PC-3 (cell line): ENCODE results near the gene CAMSAP1. TPM values are rescaled to one million over a fixed set of nuclear protein-coding genes. Genes with fewer than 3 reads are reported as not detected.

Experiments
- ATAC-seq: fragments of 200-7000 bp; cut with Tn5 transposase; 2 replicates; pipeline ENCODE4 v1.9.1; 2020; ENCODE audit warnings: mild to moderate bottlenecking, moderate library complexity
- BruUV-seq: library from RNA; stranded (reverse); fragments of 400-500 nt; replicated peaks from 2 replicates; lab custom pipeline; 2021; lab: Mats Ljungman, UMichigan
- CTCF ChIA-PET: fragments of 300-600 bp; sonication (Branson Sonifier 250); formaldehyde crosslinking; loops from one replicate; lab custom pipeline; 2022; ENCODE audit warnings: antibody characterized with exemption; lab: Charles Lee
- POLR2A ChIA-PET: fragments of 300-600 bp; sonication (Branson Sonifier 250); formaldehyde crosslinking; loops from one replicate; lab custom pipeline; 2022; ENCODE audit warnings: antibody characterized with exemption; ENCODE audit not compliant: unreplicated experiment; lab: Charles Lee
- DNase-seq: peaks from one replicate; pipeline ENCODE4 v3.0.0-alpha.2; 2015
- H2AFZ ChIP-seq: fragments of 300-600 bp; sonication (generic); 2 replicates; pipeline ENCODE4 v1.6.0; 2016; ENCODE audit warnings: antibody characterized with exemption, low read length
- H3F3A ChIP-seq: fragments of 300-600 bp; sonication (generic); one replicate; pipeline ENCODE4 v1.6.0; 2017; ENCODE audit warnings: antibody characterized with exemption, low read length, control low read depth, mild to moderate bottlenecking; ENCODE audit not compliant: unreplicated experiment
- H3K27ac ChIP-seq: fragments of 300-600 bp; sonication (generic); 2 replicates; pipeline ENCODE4 v1.5.1; 2016; ENCODE audit warnings: mild to moderate bottlenecking, low read length
- H3K27me3 ChIP-seq: fragments of 300-600 bp; sonication (generic); 2 replicates; pipeline ENCODE4 v1.6.1; 2016; ENCODE audit warnings: low read length, mixed read lengths
- H3K36me3 ChIP-seq: fragments of 300-600 bp; sonication (generic); 2 replicates; pipeline ENCODE4 v1.6.1; 2016; ENCODE audit warnings: low read depth, mixed run types, low read length, mixed read lengths
- H3K4me1 ChIP-seq: fragments of 300-600 bp; sonication (generic); 2 replicates; pipeline ENCODE4 v1.5.1; 2016; ENCODE audit warnings: low read length; ENCODE audit not compliant: insufficient read depth
- H3K4me2 ChIP-seq: fragments of 300-600 bp; sonication (generic); 2 replicates; pipeline ENCODE4 v1.6.0; 2016; ENCODE audit warnings: low read length
- H3K4me3 ChIP-seq: fragments of 300-600 bp; sonication (generic); 2 replicates; pipeline ENCODE4 v1.5.1; 2016; ENCODE audit warnings: mild to moderate bottlenecking, low read length, mixed read lengths
- H3K79me2 ChIP-seq: fragments of 300-600 bp; sonication (generic); 2 replicates; pipeline ENCODE4 v1.6.1; 2017; ENCODE audit warnings: low read length, mixed read lengths
- H3K9ac ChIP-seq: fragments of 300-600 bp; sonication (generic); 2 replicates; pipeline ENCODE4 v1.6.0; 2016; ENCODE audit warnings: mild to moderate bottlenecking, low read length
- H3K9me2 ChIP-seq: fragments of 300-600 bp; sonication (generic); replicated peaks from 2 replicates; pipeline ENCODE4 v1.6.1; 2016; ENCODE audit warnings: mixed run types, low read length, mixed read lengths
- H3K9me3 ChIP-seq: fragments of 300-600 bp; sonication (generic); 2 replicates; pipeline ENCODE4 v1.6.1; 2016; ENCODE audit warnings: low read length, mixed read lengths
- H4K20me1 ChIP-seq: fragments of 300-600 bp; sonication (generic); 2 replicates; pipeline ENCODE4 v1.6.1; 2016; ENCODE audit warnings: low read length, mixed read lengths
- EZH2 ChIP-seq: fragments of 300-600 bp; sonication (generic); IDR thresholded peaks from one replicate; pipeline ENCODE4 v1.6.1; 2017; ENCODE audit warnings: antibody characterized with exemption, mild to moderate bottlenecking, low read length; ENCODE audit not compliant: unreplicated experiment
- EZH2phosphoT487 ChIP-seq: fragments of 300-600 bp; sonication (generic); IDR thresholded peaks from 2 replicates; pipeline ENCODE4 v1.6.1; 2018; ENCODE audit warnings: mild to moderate bottlenecking, antibody characterized with exemption, low read length, borderline replicate concordance
- intact Hi-C: fragments of 100-400 bp; cut with micrococcal nuclease; formaldehyde crosslinking; loops from 2 replicates; pipeline ENCODE4 v1.9.0; 2023
- total RNA-seq: library from RNA; depleted of rRNA; stranded (reverse); fragments of >200 nt; gene quantifications from 2 replicates; pipeline ENCODE4 v1.2.3, GENCODE V29; 2014
- TF ChIP-seq, protein P1 (sequence below): fragments of 300-600 bp; sonication (generic); conservative IDR thresholded peaks from 2 replicates; pipeline ENCODE4 v1.5.1; 2017; ENCODE audit warnings: antibody characterized with exemption, low read depth, mild to moderate bottlenecking, low read length

Gene CAMSAP1
- total RNA-seq, 1 experiment from 2014 or later = 16.4 TPM

DNA sequence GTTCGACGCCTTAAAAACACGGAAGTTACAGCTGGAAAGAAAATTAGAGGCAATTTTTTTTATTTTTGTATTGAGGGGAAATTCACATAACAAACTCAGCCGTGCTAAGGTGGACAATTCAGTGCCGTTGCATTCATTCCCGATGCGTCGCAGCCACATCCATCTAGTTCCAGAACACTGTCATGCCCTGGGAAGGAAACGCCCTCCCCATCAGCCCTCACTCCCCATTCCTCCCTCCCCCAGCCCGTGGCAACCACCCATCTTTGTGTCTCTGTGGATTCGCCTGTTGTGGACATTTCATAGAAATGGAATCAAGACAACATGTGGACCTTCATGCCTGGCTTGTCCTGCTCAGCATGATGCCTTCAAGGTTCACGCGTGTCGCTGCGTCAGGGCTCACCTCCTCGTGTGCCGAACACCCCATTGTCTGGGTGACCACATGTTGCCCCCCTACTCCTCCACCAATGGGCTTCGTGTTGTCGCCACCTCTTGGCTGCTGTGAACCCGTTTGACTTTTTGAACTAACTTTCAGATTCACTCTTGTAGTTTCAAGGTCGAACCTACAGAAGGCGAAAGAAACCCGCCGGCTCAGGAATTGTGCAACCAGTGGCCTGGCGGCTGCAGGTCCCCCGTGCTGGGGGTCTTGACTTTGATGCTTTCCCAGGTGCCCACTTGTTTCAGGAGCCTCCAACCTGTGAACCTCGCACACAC is 17.4 kb upstream of the CAMSAP1 start:
- Histone ChIP-seq H3K79me2 (no peaks in the 10 kb centered on the region), H3K36me3 (no peaks in the 10 kb centered on the region), H3K9me2 (no peaks in the 10 kb centered on the region), H3K27ac (no peak overlapping the region), H3K27me3 (no peaks in the 10 kb centered on the region), H3K9me3 (no peaks in the 10 kb centered on the region), H3K4me1 (peaks cover 17% of the 10 kb centered on the region), H2AFZ (no peak overlapping the region), H4K20me1 (no peaks in the 10 kb centered on the region), H3K4me3 (no peak overlapping the region), H3K4me2 (no peak overlapping the region), H3K9ac (no peak overlapping the region), H3F3A (no peaks in the 10 kb centered on the region)
- POLR2A ChIA-PET = no interaction called here
- intact Hi-C loops = no loop called here
- DNase-seq = no peak
- CTCF ChIA-PET = no interaction called here
- no peak for ATAC-seq
- no TSS peak for BruUV-seq
- TF ChIP-seq, protein P1, sequence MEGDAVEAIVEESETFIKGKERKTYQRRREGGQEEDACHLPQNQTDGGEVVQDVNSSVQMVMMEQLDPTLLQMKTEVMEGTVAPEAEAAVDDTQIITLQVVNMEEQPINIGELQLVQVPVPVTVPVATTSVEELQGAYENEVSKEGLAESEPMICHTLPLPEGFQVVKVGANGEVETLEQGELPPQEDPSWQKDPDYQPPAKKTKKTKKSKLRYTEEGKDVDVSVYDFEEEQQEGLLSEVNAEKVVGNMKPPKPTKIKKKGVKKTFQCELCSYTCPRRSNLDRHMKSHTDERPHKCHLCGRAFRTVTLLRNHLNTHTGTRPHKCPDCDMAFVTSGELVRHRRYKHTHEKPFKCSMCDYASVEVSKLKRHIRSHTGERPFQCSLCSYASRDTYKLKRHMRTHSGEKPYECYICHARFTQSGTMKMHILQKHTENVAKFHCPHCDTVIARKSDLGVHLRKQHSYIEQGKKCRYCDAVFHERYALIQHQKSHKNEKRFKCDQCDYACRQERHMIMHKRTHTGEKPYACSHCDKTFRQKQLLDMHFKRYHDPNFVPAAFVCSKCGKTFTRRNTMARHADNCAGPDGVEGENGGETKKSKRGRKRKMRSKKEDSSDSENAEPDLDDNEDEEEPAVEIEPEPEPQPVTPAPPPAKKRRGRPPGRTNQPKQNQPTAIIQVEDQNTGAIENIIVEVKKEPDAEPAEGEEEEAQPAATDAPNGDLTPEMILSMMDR = no peak

DNA sequence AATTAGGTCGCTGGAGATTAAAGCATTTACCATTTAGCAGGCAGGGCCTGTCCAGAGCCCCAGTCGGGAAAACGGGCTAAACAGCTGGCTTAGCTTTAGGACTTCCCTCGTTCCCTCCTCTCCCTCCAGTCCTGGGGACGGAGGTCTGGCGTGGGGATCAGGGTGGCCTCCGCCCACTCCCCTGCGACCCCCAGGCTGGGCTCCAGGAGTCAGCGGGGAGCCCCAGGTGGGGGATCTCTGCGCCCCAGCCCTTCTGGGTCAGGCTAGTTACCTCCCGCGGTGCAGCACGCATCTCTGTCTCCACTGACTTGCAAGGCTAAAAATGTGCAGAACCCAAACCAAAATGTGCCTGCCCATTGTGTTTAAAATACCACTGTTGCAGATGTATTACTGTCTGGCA is 16.2 kb upstream of the CAMSAP1 start:
- no peaks in the 10 kb centered on the region for H4K20me1 ChIP-seq
- TF ChIP-seq EZH2 (no peak), EZH2phosphoT487 (no peak)
- TF ChIP-seq, protein P1 = no peak
- no peaks in the 10 kb centered on the region for H3K9me2 ChIP-seq
- H3K9me3 ChIP-seq = no peaks in the 10 kb centered on the region
- DNase-seq = no peak
- ChIA-PET CTCF (no interaction called here), POLR2A (no interaction called here)
- H2AFZ ChIP-seq = no peak overlapping the region
- H3K4me1 ChIP-seq = peaks cover 17% of the 10 kb centered on the region
- H3K27ac ChIP-seq = no peak overlapping the region
- intact Hi-C loops = no loop called here
- no peaks in the 10 kb centered on the region for H3F3A ChIP-seq
- no TSS peak for BruUV-seq
- no peak for ATAC-seq
- no peak overlapping the region for H3K9ac ChIP-seq
- H3K79me2 ChIP-seq = no peaks in the 10 kb centered on the region
- H3K4me3 ChIP-seq = no peak overlapping the region
- no peak overlapping the region for H3K4me2 ChIP-seq
- H3K27me3 ChIP-seq = no peaks in the 10 kb centered on the region
- no peaks in the 10 kb centered on the region for H3K36me3 ChIP-seq

DNA sequence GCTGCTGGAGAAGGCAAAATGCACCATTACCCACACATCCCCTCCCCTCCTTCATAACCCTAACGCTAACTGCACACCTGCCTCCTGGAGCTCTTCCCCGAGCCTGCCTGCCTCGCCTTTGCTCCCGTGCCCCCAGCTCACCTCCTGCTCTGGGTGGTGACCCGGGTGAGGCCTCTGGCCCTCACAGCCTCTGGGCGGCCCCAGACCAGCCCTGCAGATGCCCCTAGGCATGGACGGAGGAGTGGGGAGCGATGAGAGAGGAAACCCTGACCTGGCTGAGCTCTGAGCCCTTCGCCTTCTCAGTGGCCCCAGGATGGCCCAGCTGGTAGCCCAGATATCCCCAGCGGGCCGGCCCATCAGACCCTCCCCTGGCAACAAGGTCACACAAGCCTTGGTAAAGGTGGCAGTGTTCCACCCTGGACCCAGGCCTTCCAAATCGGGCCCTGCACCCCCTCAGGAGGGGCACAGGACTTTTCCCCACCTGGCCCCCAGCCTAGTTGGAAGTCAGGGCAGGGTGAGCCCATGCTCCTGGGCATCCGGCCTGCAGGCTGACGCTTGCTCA is 14.5 kb upstream of the CAMSAP1 start:
- H3K27me3 ChIP-seq = no peaks in the 10 kb centered on the region
- H3K4me2 ChIP-seq = no peak overlapping the region
- no peak for TF ChIP-seq EZH2
- TF ChIP-seq, protein P1 = no peak
- TF ChIP-seq EZH2phosphoT487 = no peak
- no peaks in the 10 kb centered on the region for H3K9me2 ChIP-seq
- no peaks in the 10 kb centered on the region for H4K20me1 ChIP-seq
- no peak overlapping the region for H2AFZ ChIP-seq
- no peaks in the 10 kb centered on the region for H3K9me3 ChIP-seq
- no TSS peak for BruUV-seq
- H3K36me3 ChIP-seq = no peaks in the 10 kb centered on the region
- H3K27ac ChIP-seq = no peak overlapping the region
- H3K9ac ChIP-seq = no peak overlapping the region
- DNase-seq (no peak), ATAC-seq (no peak)
- H3F3A ChIP-seq = no peaks in the 10 kb centered on the region
- intact Hi-C loops = no loop called here
- no peak overlapping the region for H3K4me3 ChIP-seq
- POLR2A ChIA-PET = no interaction called here
- no peaks in the 10 kb centered on the region for H3K79me2 ChIP-seq
- peaks cover 6% of the 10 kb centered on the region for H3K4me1 ChIP-seq
- CTCF ChIA-PET = interaction anchor here (0.6 kb wide), 1 partner anchor 90 kb away, joined by 9 read pairs; no protein-coding TSS in a partner anchor
